Measurements from ENCODE around the gene CDK5RAP1. TPM values are rescaled to one million over a fixed set of nuclear protein-coding genes. Genes with fewer than 3 reads are reported as not detected.

Gene CDK5RAP1
- total and polyA plus RNA-seq, 11 donors: 17.6 to 34.9 (median 21.2) TPM

GRCh38 chr20:33345342-33345741 lies 56.0 kb downstream of the CDK5RAP1 start:
- DNase-seq: no peak
- WGBS, 4 donors: 58 to 75% (median 66%) methylated on average over 8 to 9 of the region's 9 CpGs
- Histone ChIP-seq H3K4me1 (peaks cover 0 to 4% (median 0%) of the 10 kb centered on the region in 12 donors), H3K36me3 (peaks cover 0 to 11% (median 4%) of the 10 kb centered on the region in 9 donors), H3K27me3 (peaks cover 0 to 5% (median 0%) of the 10 kb centered on the region in 9 donors), H3K27ac (no peak overlapping the region), H3K4me3 (no peak overlapping the region), H3K9me3 (no peaks in the 10 kb centered on the region)
- TF ChIP-seq POLR2A (IDR thresholded peaks at IDR 0.05): no peak
- TF ChIP-seq, protein P1, sequence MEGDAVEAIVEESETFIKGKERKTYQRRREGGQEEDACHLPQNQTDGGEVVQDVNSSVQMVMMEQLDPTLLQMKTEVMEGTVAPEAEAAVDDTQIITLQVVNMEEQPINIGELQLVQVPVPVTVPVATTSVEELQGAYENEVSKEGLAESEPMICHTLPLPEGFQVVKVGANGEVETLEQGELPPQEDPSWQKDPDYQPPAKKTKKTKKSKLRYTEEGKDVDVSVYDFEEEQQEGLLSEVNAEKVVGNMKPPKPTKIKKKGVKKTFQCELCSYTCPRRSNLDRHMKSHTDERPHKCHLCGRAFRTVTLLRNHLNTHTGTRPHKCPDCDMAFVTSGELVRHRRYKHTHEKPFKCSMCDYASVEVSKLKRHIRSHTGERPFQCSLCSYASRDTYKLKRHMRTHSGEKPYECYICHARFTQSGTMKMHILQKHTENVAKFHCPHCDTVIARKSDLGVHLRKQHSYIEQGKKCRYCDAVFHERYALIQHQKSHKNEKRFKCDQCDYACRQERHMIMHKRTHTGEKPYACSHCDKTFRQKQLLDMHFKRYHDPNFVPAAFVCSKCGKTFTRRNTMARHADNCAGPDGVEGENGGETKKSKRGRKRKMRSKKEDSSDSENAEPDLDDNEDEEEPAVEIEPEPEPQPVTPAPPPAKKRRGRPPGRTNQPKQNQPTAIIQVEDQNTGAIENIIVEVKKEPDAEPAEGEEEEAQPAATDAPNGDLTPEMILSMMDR (IDR thresholded peaks at IDR 0.05): no peak
- intact Hi-C loops (cut with DNase I): no loop called here
- no peak for ATAC-seq

DNA sequence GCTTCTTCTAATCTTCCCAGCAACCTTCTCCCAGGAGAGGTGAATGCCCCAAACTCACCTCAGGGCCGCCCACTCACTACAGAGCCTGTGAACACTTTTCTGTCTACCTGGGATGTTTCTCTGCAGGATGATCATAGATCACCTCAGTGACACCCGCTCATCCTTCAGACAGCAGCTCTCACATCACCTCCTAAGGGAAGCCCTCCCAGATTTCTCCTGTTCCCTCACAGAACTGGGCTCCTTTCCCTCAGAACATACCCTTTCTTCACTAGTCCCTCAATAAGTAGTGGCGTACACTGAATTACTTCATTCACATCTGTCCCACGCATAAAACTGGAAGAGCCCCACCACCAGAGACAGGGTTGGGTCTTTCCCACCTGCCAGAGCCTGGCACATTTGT lies 57.8 kb downstream of the CDK5RAP1 start:
- H3K27ac ChIP-seq: no peak overlapping the region
- WGBS, 4 donors: 94 to 98% (median 96%) methylated on average over 4 of the region's 4 CpGs
- no peak overlapping the region for H3K4me3 ChIP-seq
- intact Hi-C loops (cut with DNase I): no loop called here
- no peak for TF ChIP-seq POLR2A (IDR thresholded peaks at IDR 0.05)
- TF ChIP-seq, protein P1 (IDR thresholded peaks at IDR 0.05): no peak
- H3K27me3 ChIP-seq: peaks cover 0 to 5% (median 0%) of the 10 kb centered on the region in 9 donors
- DNase-seq: no peak
- no peak for ATAC-seq
- H3K4me1 ChIP-seq: peaks cover 0 to 4% (median 0%) of the 10 kb centered on the region in 12 donors
- no peaks in the 10 kb centered on the region for H3K9me3 ChIP-seq
- no peaks in the 10 kb centered on the region for H3K36me3 ChIP-seq

GRCh38 chr20:33339515-33340058 lies 61.7 kb downstream of the CDK5RAP1 start:
- H3K9me3 ChIP-seq: no peaks in the 10 kb centered on the region
- intact Hi-C loops (cut with DNase I): no loop called here
- no peaks in the 10 kb centered on the region for H3K36me3 ChIP-seq
- DNase-seq (no peak), ATAC-seq (no peak)
- no peak overlapping the region for H3K27ac ChIP-seq
- no peaks in the 10 kb centered on the region for H3K4me1 ChIP-seq
- 47 to 69% (median 61%) methylated on average over 7 to 8 of the region's 8 CpGs for whole genome bisulfite sequencing, 4 donors
- no peak overlapping the region for H3K4me3 ChIP-seq
- TF ChIP-seq, protein P1 (IDR thresholded peaks at IDR 0.05): no peak
- TF ChIP-seq POLR2A (IDR thresholded peaks at IDR 0.05): no peak
- H3K27me3 ChIP-seq: peaks cover 0 to 9% (median 0%) of the 10 kb centered on the region in 9 donors

GRCh38 chr20:33338467-33339258 lies 62.7 kb downstream of the CDK5RAP1 start:
- intact Hi-C loops (cut with DNase I): no loop called here
- 84 to 91% (median 86%) methylated on average over 5 of the region's 5 CpGs for WGBS, 4 donors
- Histone ChIP-seq H3K4me1 (no peaks in the 10 kb centered on the region), H3K27me3 (peaks cover 0 to 9% (median 0%) of the 10 kb centered on the region in 9 donors), H3K4me3 (no peak overlapping the region), H3K9me3 (no peaks in the 10 kb centered on the region), H3K27ac (no peak overlapping the region), H3K36me3 (no peaks in the 10 kb centered on the region)
- ATAC-seq: no peak
- TF ChIP-seq POLR2A (IDR thresholded peaks at IDR 0.05): no peak
- TF ChIP-seq, protein P1 (IDR thresholded peaks at IDR 0.05): no peak
- no peak for DNase-seq

Measured in heart left ventricle (tissue), 16 donors.